ENCODE data around the gene PILRB.
"Not testable (repeated sequence)": the region's sequence is repeated elsewhere in the genome, so short reads cannot be mapped to it uniquely, and the experiment has no call there.

Gene PILRB

GRCh38 chr7:100358027-100358856, at the start of gene PILRB:
TSS of gene PILRB (plus strand) at chr7:100358117. CDS start at chr7:100358303, 186 bp downstream.
- DNase-seq (ENCODE audit: low spot score) = no peak

DNA sequence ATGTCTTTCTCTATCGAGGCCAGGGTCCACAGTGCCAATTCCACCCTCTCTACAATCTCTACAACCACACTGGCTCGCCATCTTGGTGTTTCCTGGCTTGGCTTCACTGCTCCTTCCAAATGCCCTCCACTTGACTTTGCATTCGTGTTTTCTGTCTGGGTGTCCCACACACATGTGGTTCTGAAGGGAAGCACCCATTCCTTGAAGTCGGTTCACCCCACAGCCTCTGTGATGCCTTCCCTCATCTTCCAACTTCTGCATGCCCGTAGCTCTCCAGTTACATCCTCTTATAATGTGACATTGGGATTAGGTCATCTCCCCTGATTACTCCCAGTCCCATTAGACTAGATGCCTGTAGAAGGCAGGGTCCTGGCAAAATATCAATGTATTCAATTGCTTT, 39.6 kb upstream of the PILRB start:
- not testable (repeated sequence) for DNase-seq (ENCODE audit: low spot score)

DNA sequence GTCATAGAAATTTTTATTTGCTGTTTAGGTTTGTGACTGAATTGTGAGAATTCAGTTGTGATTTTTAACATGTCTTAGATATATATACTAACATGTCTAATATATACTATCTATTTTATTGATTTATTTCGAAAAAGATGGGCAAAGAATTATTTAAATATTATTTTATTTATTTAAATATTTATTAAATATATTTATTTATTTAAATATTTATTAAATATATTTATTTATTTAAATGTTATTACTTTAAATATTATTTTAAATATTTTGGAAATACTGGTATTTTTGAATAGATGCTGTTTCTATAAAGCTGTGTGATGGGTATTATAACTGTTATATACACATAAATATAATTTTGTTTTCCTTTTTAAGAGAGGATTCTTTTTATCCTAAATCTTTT, 36.3 kb upstream of the PILRB start:
- DNase-seq (ENCODE audit: low spot score) = not testable (repeated sequence)

- DNase-seq (ENCODE audit: low spot score) = not testable (repeated sequence)
These were observed 33.7 kb upstream of the PILRB start for GRCh38 chr7:100324194-100324593.

DNA sequence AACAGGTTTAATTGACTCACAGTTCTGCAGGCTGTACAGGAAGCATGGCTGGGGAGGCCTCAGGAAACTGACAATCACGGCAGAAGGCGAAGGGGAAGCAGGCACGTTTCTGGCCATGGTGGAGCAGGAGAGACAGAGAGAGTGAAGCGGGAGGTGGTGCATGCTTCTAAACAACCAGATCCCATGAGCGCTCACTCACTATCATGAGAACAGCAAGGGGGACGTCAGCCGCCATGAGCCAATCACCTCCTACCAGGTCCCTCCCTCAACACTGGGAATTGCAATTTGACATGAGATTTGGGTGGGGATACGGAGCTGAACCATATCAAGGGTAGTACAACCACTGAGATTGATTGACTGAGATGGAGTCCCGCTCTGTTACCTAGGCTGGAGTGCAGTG, 32.2 kb upstream of the PILRB start:
- DNase-seq (ENCODE audit: low spot score) = not testable (repeated sequence)

DNA sequence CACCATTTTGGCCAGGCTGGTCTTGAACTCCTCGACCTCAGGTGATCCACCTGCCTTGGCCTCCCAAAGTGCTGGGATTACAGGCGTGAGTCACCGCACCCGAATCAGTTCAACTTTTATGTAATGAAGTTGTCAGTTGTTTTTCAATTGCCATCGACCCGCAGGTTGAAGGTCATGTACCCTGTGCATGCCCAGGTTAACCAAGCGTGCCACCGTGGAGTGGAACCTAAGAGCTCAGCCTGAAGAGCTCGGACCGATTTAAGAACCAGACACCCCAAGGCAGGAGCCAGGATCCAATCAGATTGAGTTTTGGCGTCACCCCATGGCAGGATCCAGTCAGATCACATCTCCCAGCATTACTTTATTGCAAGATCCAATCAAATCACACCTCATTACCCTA, 31.0 kb upstream of the PILRB start:
- DNase-seq (ENCODE audit: low spot score) = not testable (repeated sequence)

DNA sequence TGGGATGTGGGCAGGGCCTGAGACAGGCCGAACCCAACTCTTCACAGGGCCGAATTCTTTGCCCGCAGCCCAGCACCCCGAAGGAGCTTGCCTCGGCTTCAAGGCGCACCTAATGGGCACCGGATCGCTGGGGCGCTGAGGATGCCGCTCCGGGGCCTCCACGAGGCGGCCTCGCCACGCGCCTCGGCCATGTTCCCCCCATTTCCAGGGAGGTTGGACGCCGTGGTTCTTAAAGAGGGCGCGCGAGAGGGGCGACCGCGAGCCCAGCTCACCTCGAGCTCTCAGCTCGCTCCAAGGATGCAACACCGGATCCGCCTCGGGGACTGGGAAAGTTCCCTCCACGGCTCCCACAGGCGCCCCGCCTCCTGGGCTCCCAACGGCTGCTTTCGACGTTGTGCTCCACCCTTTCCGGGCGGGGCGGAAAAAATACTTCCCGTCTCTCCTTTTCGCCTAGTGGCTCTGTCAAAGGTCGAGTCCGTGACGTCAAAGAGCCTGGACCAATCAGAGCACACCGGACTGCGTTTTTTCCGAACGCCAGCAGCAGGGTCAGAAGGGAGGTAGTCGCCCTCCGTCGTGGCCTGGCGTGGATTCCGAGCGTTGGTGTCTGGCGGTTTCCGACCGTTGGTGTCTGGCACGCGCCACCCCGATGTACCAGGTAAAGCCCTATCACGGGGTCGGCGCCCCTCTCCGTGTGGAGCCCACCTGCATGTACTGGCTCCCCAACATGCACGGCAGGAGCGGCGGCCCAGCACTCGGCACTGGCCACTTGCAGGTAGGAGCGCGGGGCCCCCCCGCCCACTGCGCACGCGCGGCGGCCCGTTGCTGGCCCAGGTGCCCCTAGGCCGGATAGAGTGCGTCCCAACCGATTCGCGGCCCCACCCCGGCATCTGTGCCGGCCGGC, 22.1 kb upstream of the PILRB start:
- peak; percentile 92 for DNase-seq (ENCODE audit: low spot score)

DNA sequence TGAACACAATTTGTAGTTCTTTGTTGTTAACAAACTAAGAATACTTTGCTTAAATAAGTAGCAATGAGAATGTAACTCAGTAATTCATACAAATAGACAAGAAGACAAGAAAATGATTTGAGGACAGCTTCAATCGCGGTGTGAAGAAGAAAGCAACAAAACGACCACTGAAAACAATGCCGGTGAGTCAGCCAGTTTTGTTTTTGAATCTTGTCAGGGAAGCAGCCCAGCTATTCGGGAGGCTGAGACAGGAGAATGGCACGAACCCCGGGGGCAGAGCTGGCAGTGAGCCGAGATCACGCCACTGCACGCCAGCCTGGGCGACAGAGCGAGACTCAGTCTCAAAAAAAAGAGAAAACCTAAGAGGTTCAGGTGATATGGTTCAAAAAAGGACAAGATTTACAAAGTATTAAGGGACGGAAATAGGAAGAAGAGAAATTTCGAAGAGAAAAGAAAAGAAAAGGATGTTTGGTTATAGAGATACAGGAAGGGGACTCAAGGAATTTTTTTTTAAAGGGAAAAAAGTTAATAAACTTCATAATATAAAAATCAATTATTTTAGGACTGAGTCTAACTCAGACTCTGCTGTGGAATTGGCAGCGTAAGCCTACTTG, 19.7 kb upstream of the PILRB start:
- DNase-seq (ENCODE audit: low spot score) = not testable (repeated sequence)

DNA sequence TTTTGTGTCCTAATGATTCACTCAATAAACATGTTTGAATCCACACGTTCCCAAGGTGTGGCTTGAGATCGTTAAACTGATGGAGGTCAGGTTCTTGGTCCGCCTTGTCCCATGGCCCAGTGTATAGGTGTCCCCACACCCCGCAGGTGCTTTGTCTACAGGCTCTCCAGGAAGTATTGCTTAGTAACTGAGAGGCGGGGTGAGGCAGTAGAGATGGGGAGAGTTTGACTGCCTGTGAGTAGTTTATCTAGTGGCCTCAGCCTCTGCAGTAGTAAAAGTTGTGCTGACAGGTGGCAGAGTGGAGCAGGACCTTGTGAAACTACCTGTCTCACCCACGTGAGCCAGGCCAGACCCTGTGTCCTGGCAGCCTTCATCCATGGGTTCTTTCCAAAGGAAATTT, 16.6 kb upstream of the PILRB start:
- not testable (repeated sequence) for DNase-seq (ENCODE audit: low spot score)

- no peak for DNase-seq (ENCODE audit: low spot score)
These were observed 15.2 kb upstream of the PILRB start for GRCh38 chr7:100342765-100343164.

DNA sequence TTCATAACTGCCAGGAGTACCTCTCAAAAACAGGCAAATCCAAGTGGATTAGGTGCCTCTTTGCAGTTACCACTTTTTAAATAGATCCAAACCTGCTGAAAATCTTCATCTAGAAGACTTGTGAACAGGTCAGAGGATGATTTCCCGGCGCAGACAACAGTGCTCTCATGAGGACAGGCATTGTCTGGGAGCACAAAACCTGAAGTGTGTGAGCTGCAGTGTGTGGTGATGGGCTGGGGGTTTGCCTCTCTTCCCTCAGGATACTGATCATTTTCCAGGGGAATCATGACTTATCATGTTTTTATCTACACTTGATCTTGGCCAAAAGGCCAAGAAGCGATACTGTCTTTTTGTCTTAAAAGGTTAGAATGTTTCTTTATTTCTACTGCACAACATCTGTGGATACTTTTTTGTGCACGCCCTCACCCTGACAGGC, 13.8 kb upstream of the PILRB start:
- DNase-seq (ENCODE audit: low spot score) = not testable (repeated sequence)

- not testable (repeated sequence) for DNase-seq (ENCODE audit: low spot score)
These were observed 13.2 kb upstream of the PILRB start for GRCh38 chr7:100344560-100345287.

- DNase-seq (ENCODE audit: low spot score) = not testable (repeated sequence)
These were observed 12.6 kb upstream of the PILRB start for GRCh38 chr7:100345288-100345672.

DNA sequence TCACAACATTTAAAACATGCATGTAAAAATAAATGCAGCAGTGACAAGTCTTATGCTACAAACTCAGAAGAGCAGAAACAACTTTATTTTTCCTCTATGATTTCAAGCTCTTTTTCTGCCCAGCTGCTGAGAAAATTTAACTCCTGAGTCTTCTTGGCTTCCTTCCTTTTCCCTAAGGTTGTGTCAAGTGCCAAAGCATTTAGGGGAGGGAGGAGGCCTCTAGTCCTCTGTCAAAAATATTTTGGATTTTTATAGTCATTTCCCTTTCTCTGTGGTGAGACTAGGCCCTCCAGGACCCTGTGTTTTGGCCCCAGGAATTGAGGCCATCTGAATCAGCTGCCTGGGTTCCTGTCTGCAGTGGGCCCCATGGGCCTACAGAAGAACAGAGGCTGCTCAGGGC, 11.0 kb upstream of the PILRB start:
- DNase-seq (ENCODE audit: low spot score) = no peak

DNA sequence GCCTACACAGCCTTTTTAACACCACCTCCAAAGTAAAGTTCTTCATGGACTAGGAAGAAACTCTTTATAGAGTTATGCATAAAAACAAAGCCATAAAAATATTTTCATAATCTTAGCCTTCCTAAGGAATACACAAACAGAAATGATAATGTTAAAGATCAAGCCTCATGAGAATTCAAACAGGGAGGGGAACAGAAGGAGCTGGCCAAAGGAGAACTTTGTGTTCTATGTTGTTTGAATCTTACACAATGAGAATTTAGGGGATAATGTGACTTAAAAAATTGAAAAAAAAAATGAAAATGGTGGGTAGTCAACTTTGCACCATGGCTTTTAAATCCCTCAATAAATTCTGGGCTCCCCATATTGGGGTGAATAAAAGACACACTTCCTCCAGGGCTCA, 9.1 kb upstream of the PILRB start:
- no peak for DNase-seq (ENCODE audit: low spot score)

- no peak for DNase-seq (ENCODE audit: low spot score)
These were observed 8.2 kb upstream of the PILRB start for GRCh38 chr7:100349757-100350156.

- DNase-seq (ENCODE audit: low spot score) = no peak
These were observed 6.3 kb upstream of the PILRB start for GRCh38 chr7:100351657-100352058.

DNA sequence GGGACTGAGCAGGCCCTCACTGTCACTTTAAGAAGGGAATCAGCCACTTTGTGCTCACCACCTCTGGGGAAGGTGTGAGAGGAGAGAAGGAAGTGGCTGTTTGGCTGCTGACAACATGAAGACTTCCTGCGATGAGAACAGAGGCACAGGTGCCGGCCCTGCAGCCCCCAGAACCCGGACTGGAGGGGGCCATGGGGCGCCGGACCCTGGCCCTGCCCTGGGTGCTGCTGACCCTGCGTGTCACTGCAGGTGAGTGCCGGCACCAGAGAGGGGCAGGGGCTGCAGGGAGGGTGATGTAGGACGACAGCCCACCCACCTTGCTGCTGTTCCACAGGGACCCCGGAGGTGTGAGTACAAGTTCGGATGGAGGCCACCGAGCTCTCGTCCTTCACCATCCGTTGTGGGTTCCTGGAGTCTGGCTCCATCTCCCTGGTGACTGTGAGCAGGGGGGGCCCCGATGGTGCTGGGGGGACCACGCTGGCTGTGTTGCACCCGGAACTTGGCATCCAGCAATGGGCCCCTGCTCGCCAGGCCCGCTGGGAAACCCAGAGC, 5.6 kb upstream of the PILRB start:
- DNase-seq (ENCODE audit: low spot score) = not testable (repeated sequence)

DNA sequence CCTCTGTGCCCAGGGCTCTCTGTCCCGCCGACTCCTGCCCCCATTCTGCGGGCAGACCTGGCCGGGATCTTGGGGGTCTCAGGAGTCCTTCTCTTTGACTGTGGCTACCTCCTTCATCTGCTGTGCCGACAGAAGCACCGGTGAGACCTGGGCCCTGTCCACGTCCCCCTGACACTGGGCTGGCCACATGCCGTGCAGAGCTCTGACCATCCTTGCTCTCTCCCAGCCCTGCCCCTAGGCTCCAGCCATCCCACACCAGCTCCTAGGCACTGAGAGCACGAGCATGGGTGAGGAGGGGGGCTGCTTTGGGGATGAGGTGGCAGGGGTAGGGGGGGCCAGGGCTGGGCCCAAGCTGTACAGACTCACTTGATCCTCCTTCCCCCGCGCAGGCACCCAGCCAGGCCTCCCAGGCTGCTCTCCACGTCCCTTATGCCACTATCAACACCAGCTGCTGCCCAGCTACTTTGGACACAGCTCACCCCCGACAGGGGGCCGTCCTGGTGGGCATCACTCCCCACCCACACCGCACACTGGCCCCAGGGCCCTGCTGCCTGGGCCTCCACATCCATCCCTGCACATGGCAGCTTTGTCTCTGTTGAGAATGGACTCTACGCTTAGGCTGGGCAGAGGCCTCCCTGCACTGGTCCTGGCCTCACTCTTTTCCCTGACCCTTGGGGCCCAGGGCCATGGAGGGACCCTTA, 4.8 kb upstream of the PILRB start:
- no peak for DNase-seq (ENCODE audit: low spot score)

- no peak for DNase-seq (ENCODE audit: low spot score)
These were observed 4.1 kb upstream of the PILRB start for GRCh38 chr7:100353685-100354330.
